ENCODE results near the gene AHSG.

GRCh38 chr3:186570941-186571643, 41.8 kb upstream of the AHSG start:
- no peak for TF ChIP-seq POLR2A (IDR thresholded peaks at IDR 0.05; ENCODE audit: low read depth, low read length)
- TF ChIP-seq TAF1 (IDR thresholded peaks at IDR 0.05; ENCODE audit: borderline replicate concordance, low read depth, low read length), result no peak
- TF ChIP-seq POLR2AphosphoS5 (IDR thresholded peaks at IDR 0.05; ENCODE audit: low read depth, low read length), result no peak
